GM12875 (cell line): ENCODE results near the gene TBCE.

Source experiments
- H3K4me3 ChIP-seq: one replicate; pipeline ENCODE4 v1.5.1; 2011; ENCODE audit warnings: low read depth, low read length, control low read depth
- CTCF ChIP-seq: IDR thresholded peaks from 2 replicates; pipeline ENCODE4 v1.5.1; 2011; ENCODE audit warnings: low read depth, mild to moderate bottlenecking, control low read depth, inconsistent platforms, low read length, moderate library complexity, borderline replicate concordance; ENCODE audit not compliant: insufficient read depth

The TBCE gene

DNA sequence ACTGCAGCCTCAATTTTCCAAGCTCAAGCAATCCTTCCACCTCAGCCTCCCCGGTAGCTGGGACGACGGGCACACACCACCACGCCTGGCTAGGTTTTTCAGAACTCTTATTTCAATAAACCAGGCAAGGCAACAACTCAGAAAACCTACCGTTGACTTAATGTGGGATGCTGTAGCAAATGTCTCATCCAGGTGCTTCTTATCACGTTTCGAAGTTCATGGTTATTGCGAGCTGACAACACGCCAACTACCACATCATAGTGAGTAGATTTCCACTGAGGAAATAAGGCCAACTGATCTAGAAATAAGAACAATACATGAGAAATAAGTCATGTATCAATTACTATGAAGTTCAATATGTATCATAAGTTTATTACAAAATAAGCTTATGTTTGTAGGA, 127.3 kb downstream of the TBCE start:
- H3K4me3 ChIP-seq, result no peak overlapping the region
- no peak for TF ChIP-seq CTCF

DNA sequence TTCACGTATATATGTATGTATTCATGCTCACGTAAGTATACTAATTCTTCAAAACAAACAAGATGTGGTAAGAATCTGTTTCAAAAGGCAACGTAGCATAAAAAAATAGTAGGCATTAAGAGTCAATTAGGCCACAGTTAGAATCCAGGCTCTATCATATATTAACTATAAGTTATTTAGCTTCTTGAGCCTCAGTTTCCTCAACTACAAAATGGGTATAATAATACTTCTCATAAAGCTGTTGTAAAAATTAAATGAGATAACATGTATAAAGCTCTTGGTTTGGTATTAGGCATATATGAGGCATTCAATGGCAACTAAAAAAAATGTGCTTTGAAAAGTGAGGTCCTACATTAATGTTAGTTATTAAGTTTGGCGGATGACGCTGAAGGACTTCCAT, 127.8 kb downstream of the TBCE start:
- TF ChIP-seq CTCF, result no peak
- no peak overlapping the region for H3K4me3 ChIP-seq

DNA sequence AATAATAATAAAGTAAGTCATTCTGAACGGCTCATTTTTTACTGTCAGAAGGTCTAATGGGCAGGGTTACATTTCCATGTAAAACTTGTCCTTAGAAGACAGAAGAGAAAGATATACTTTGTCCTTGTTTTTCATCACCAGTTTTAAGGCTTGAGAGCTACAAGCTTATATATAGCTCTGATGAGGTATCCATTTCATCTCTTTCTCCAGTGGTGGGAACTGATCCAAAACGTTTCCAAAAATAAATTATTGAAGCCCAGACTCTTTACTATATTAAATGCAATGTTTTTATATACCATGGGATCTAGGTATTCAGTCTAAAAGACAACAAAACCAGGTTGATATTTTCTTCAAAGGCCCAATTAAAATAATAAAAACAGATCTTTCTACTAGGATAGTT, 128.3 kb downstream of the TBCE start:
- no peak for TF ChIP-seq CTCF
- H3K4me3 ChIP-seq, result no peak overlapping the region

DNA sequence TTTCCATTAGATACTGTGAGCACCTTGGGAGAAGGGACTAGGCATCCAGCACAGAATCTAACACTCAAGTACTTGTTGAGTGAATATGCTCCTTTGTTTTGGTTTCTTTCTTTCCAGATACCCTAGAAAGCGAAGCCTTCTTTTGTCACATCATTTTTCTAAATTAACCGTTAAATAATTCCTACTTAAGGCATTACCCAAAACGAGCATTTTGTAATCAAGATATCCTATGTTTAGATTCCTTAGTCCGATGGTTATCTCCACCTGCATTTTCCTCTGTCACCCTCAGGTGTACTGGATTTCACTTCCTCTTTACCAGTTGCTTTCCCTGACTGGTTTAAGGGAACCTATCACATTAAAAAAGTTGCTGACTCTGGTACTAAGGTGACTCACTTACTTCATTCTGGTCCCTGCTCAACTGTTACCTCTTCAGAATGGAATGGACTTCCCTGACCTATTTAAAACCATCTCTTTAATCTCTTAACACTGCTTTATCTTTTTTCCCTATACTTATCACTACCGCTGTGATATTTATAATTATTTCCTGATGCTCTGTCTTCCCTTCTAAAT, 133.8 kb downstream of the TBCE start:
- no peak for TF ChIP-seq CTCF
- no peak overlapping the region for H3K4me3 ChIP-seq
